Fibroblast of lung (primary cell): Measurements from ENCODE around the gene TMEM256. TPM values are rescaled to one million over a fixed set of nuclear protein-coding genes. Genes with fewer than 3 reads are reported as not detected.

ENCODE experiments used
- DNase-seq, 2 donors: peaks; one replicate each; pipeline versions ENCODE4 v3.0.0 to v3.0.0-alpha.2; 2010; ENCODE audit warnings: low read depth in 2 of 2
- H2AFZ ChIP-seq: 2 replicates; pipeline ENCODE4 v1.5.1; 2012; ENCODE audit warnings: low read length, control low read depth, inconsistent platforms
- H3K27ac ChIP-seq: 2 replicates; pipeline ENCODE4 v1.5.1; 2011; ENCODE audit warnings: low read length, control low read depth; ENCODE audit not compliant: insufficient read depth
- H3K27me3 ChIP-seq: 2 replicates; pipeline ENCODE4 v1.5.1; 2011; ENCODE audit warnings: mild to moderate bottlenecking, low read length; ENCODE audit not compliant: control insufficient read depth, insufficient read depth
- H3K36me3 ChIP-seq: 2 replicates; pipeline ENCODE4 v1.5.1; 2011; ENCODE audit warnings: low read length; ENCODE audit not compliant: control insufficient read depth, insufficient read depth
- H3K4me1 ChIP-seq: 2 replicates; pipeline ENCODE4 v1.5.1; 2011; ENCODE audit warnings: low read length; ENCODE audit not compliant: control insufficient read depth, insufficient read depth; ENCODE audit errors: extremely low read depth
- H3K4me2 ChIP-seq: 2 replicates; pipeline ENCODE4 v1.5.1; 2011; ENCODE audit warnings: low read length, control low read depth; ENCODE audit not compliant: insufficient read depth; ENCODE audit errors: extremely low read depth
- H3K4me3 ChIP-seq, 4 experiments: fragments of 200-600 bp in 1 of 4; sonication (generic) in 1 of 4; replicated peaks in 1 of 4; 2 replicates each; pipeline ENCODE4 v1.5.1; 2011 to 2016; ENCODE audit warnings: low read length in 4 of 4, low read depth in 3 of 4, mild to moderate bottlenecking in 3 of 4, control low read depth in 2 of 4, inconsistent platforms in 1 of 4, mixed read lengths in 1 of 4; ENCODE audit not compliant: insufficient read depth in 1 of 4; ENCODE audit errors: control extremely low read depth in 1 of 4
- H3K79me2 ChIP-seq: 2 replicates; pipeline ENCODE4 v1.5.1; 2012; ENCODE audit warnings: mild to moderate bottlenecking, low read length, inconsistent platforms; ENCODE audit not compliant: control insufficient read depth, insufficient read depth
- H3K9ac ChIP-seq: 2 replicates; pipeline ENCODE4 v1.5.1; 2011; ENCODE audit warnings: mild to moderate bottlenecking, low read length, control low read depth; ENCODE audit not compliant: insufficient read depth
- H3K9me3 ChIP-seq: 2 replicates; pipeline ENCODE4 v1.5.1; 2012; ENCODE audit warnings: low read depth, low read length; ENCODE audit not compliant: control insufficient read depth, insufficient read depth
- H4K20me1 ChIP-seq: 2 replicates; pipeline ENCODE4 v1.5.1; 2011; ENCODE audit warnings: low read length; ENCODE audit not compliant: control insufficient read depth, insufficient read depth; ENCODE audit errors: extremely low read depth
- CTCF ChIP-seq, 2 donors: IDR thresholded peaks in 1 of 2; conservative IDR thresholded peaks in 1 of 2; 1 replicate in 1 of 2; 2 replicates in 1 of 2; pipeline ENCODE4 v1.5.1; 2011 to 2012; ENCODE audit warnings: low read length in 2 of 2, control low read depth in 1 of 2, inconsistent platforms in 1 of 2, low read depth in 1 of 2, mild to moderate bottlenecking in 1 of 2
- EZH2 ChIP-seq: IDR thresholded peaks from 2 replicates; pipeline ENCODE4 v1.5.1; 2012; ENCODE audit warnings: low read length, control low read depth, mild to moderate bottlenecking; ENCODE audit errors: missing control alignments
- polyA plus RNA-seq, 2 donors: library from polyadenylated mRNA; depleted of rRNA in 1 of 2; stranded (reverse) in 1 of 2; unstranded in 1 of 2; fragments of >200 nt; gene quantifications; 2 replicates each; pipeline ENCODE4 v1.2.1, GENCODE V29; 2011 to 2012; ENCODE audit warnings: missing spikeins in 1 of 2
- total RNA-seq: library from RNA; depleted of rRNA; stranded (reverse); fragments of >200 nt; gene quantifications from 2 replicates; pipeline ENCODE4 v1.2.1, GENCODE V29; 2014

Gene TMEM256
- total and polyA plus RNA-seq, 2 donors (not counting 1 experiment from before 2014, with no cell fraction given), result 59.1 to 206 TPM

GRCh38 chr17:7408863-7409262 lies 5.0 kb upstream of the TMEM256 start:
- H3K27ac ChIP-seq, result no peak overlapping the region
- TF ChIP-seq EZH2, result no peak
- no peak for TF ChIP-seq CTCF (conservative IDR thresholded peaks at IDR 0.05 in 1 of 2, IDR thresholded peaks at IDR 0.05 in 1 of 2; ENCODE audit: low read depth in 1 of 2, low read length in 2 of 2)
- no peaks in the 10 kb centered on the region for H3K79me2 ChIP-seq
- H3K4me1 ChIP-seq, result peaks cover 7% of the 10 kb centered on the region
- no peaks in the 10 kb centered on the region for H3K9me3 ChIP-seq
- H3K4me2 ChIP-seq, result no peak overlapping the region
- no peaks in the 10 kb centered on the region for H4K20me1 ChIP-seq
- no peaks in the 10 kb centered on the region for H3K27me3 ChIP-seq
- H3K36me3 ChIP-seq, result peaks cover 10% of the 10 kb centered on the region
- H3K4me3 ChIP-seq, result no peak overlapping the region
- H2AFZ ChIP-seq, result no peak overlapping the region
- no peak overlapping the region for H3K9ac ChIP-seq
- no peak for DNase-seq

DNA sequence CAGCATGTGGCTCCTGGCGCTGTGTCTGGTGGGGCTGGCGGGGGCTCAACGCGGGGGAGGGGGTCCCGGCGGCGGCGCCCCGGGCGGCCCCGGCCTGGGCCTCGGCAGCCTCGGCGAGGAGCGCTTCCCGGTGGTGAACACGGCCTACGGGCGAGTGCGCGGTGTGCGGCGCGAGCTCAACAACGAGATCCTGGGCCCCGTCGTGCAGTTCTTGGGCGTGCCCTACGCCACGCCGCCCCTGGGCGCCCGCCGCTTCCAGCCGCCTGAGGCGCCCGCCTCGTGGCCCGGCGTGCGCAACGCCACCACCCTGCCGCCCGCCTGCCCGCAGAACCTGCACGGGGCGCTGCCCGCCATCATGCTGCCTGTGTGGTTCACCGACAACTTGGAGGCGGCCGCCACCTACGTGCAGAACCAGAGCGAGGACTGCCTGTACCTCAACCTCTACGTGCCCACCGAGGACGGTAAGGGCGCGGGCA lies 4.4 kb upstream of the TMEM256 start:
- no peak overlapping the region for H3K9ac ChIP-seq
- no peak for TF ChIP-seq EZH2
- TF ChIP-seq CTCF (conservative IDR thresholded peaks at IDR 0.05 in 1 of 2, IDR thresholded peaks at IDR 0.05 in 1 of 2; ENCODE audit: low read depth in 1 of 2, low read length in 2 of 2), result no peak
- H3K27me3 ChIP-seq, result no peaks in the 10 kb centered on the region
- H3K79me2 ChIP-seq, result no peaks in the 10 kb centered on the region
- H3K4me1 ChIP-seq, result peaks cover 5% of the 10 kb centered on the region
- no peak overlapping the region for H3K4me3 ChIP-seq
- no peak overlapping the region for H3K4me2 ChIP-seq
- no peak for DNase-seq
- H3K36me3 ChIP-seq, result peaks cover 10% of the 10 kb centered on the region
- H3K9me3 ChIP-seq, result no peaks in the 10 kb centered on the region
- no peak overlapping the region for H2AFZ ChIP-seq
- no peaks in the 10 kb centered on the region for H4K20me1 ChIP-seq
- H3K27ac ChIP-seq, result no peak overlapping the region

- H3K79me2 ChIP-seq, result no peaks in the 10 kb centered on the region
- no peak within 1 kb of the TSS for H3K4me2 ChIP-seq
- H4K20me1 ChIP-seq, result no peaks in the 10 kb centered on the region
- H3K4me3 ChIP-seq, result no peak within 1 kb of the TSS
- peaks cover 6% of the 10 kb centered on the region for H3K4me1 ChIP-seq
- no peak within 1 kb of the TSS for H3K27ac ChIP-seq
- H3K36me3 ChIP-seq, result peaks cover 10% of the 10 kb centered on the region
- no peak within 1 kb of the TSS for H3K9ac ChIP-seq
- TF ChIP-seq CTCF (conservative IDR thresholded peaks at IDR 0.05 in 1 of 2, IDR thresholded peaks at IDR 0.05 in 1 of 2; ENCODE audit: low read depth in 1 of 2, low read length in 2 of 2) (no peak), EZH2 (no peak)
- DNase-seq, result no peak
- no peaks in the 10 kb centered on the region for H3K27me3 ChIP-seq
- H3K9me3 ChIP-seq, result no peaks in the 10 kb centered on the region
- no peak within 1 kb of the TSS for H2AFZ ChIP-seq
Measured at GRCh38 chr17:7407485-7408251, 3.8 kb upstream of the TMEM256 start, which contains the start of gene NLGN2. NLGN2 (plus strand) TSS chr17:7407845; CDS start chr17:7408256, 411 bp downstream.
